SK-N-SH (cell line): ENCODE measurements around the gene BID.

Experiments used
- CHD2 ChIP-seq: fragments of 150-350 bp; IDR thresholded peaks from 2 replicates; pipeline ENCODE4 v1.6.1; 2018; ENCODE audit warnings: low read length; ENCODE audit not compliant: partially characterized antibody
- FOXJ3 ChIP-seq: sonication (generic); formaldehyde crosslinking; IDR thresholded peaks from 2 replicates; pipeline ENCODE4 v1.5.1; 2020; ENCODE audit warnings: mild to moderate bottlenecking, missing genetic modification reagents
- JUND ChIP-seq: IDR thresholded peaks from 2 replicates; pipeline ENCODE4 v1.4.0; 2012
- MEF2A ChIP-seq: IDR thresholded peaks from 2 replicates; pipeline ENCODE4 v1.4.0; 2012; ENCODE audit warnings: low read depth, borderline replicate concordance
- MXI1 ChIP-seq: IDR thresholded peaks from 2 replicates; pipeline ENCODE4 v1.6.1; 2012; ENCODE audit warnings: mild to moderate bottlenecking, low read depth, low read length, improper control_type of control experiment
- POLR2AphosphoS5 ChIP-seq: IDR thresholded peaks from 2 replicates; pipeline ENCODE4 v1.6.1; 2012; ENCODE audit warnings: low read depth, low read length
- RAD21 ChIP-seq: IDR thresholded peaks from 2 replicates; pipeline ENCODE4 v1.6.1; 2012; ENCODE audit warnings: mild to moderate bottlenecking, low read length
- REST ChIP-seq: IDR thresholded peaks from 2 replicates; pipeline ENCODE4 v1.6.1; 2012; ENCODE audit warnings: mild to moderate bottlenecking, low read depth, low read length, moderate library complexity
- RXRA ChIP-seq: IDR thresholded peaks from 2 replicates; pipeline ENCODE4 v1.4.0; 2012; ENCODE audit warnings: low read depth, mild to moderate bottlenecking, borderline replicate concordance
- SIN3A ChIP-seq: IDR thresholded peaks from 2 replicates; pipeline ENCODE4 v1.6.1; 2012; ENCODE audit warnings: low read depth, mild to moderate bottlenecking, low read length, moderate library complexity, borderline replicate concordance
- SMC3 ChIP-seq: IDR thresholded peaks from 2 replicates; pipeline ENCODE4 v1.6.1; 2012; ENCODE audit warnings: low read depth, low read length, improper control_type of control experiment
- TEAD4 ChIP-seq: IDR thresholded peaks from 2 replicates; pipeline ENCODE4 v1.4.0; 2012; ENCODE audit warnings: mild to moderate bottlenecking, borderline replicate concordance; ENCODE audit not compliant: insufficient read depth
- TF ChIP-seq, protein P1 (sequence below): fragments of 200-600 bp; sonication (generic); IDR thresholded peaks from 2 replicates; pipeline ENCODE4 v1.6.1; 2017; ENCODE audit warnings: antibody characterized with exemption, mild to moderate bottlenecking, moderate library complexity

- TF ChIP-seq SIN3A (no peak), CHD2 (no peak), POLR2AphosphoS5 (no peak), JUND (no peak), TEAD4 (no peak), RXRA (no peak), RAD21 (no peak), MEF2A (no peak), REST (no peak), MXI1 (no peak), SMC3 (no peak), FOXJ3 (CRISPR knock-in tag) (no peak)
- TF ChIP-seq, protein P1, sequence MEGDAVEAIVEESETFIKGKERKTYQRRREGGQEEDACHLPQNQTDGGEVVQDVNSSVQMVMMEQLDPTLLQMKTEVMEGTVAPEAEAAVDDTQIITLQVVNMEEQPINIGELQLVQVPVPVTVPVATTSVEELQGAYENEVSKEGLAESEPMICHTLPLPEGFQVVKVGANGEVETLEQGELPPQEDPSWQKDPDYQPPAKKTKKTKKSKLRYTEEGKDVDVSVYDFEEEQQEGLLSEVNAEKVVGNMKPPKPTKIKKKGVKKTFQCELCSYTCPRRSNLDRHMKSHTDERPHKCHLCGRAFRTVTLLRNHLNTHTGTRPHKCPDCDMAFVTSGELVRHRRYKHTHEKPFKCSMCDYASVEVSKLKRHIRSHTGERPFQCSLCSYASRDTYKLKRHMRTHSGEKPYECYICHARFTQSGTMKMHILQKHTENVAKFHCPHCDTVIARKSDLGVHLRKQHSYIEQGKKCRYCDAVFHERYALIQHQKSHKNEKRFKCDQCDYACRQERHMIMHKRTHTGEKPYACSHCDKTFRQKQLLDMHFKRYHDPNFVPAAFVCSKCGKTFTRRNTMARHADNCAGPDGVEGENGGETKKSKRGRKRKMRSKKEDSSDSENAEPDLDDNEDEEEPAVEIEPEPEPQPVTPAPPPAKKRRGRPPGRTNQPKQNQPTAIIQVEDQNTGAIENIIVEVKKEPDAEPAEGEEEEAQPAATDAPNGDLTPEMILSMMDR = no peak
Observed at GRCh38 chr22:17817511-17818065, 43.3 kb upstream of the BID start.
